Esophagus squamous epithelium (tissue), 5 donors: ENCODE measurements around the gene FGGY. TPM values are rescaled to one million over a fixed set of nuclear protein-coding genes. Genes with fewer than 3 reads are reported as not detected.

Experiments used
- DNase-seq: peaks from one replicate; lab custom pipeline; 2025; lab: John Stamatoyannopoulos, UW
- H3K27ac ChIP-seq, 4 donors: fragments of 200-600 bp; sonication (generic); one replicate each; pipeline ENCODE4 v1.5.1; 2016 to 2019; ENCODE audit warnings: mild to moderate bottlenecking in 1 of 4
- H3K27me3 ChIP-seq, 4 donors: fragments of 200-600 bp; sonication (generic); 1 replicate in 3 of 4; 2 replicates in 1 of 4; pipeline versions ENCODE4 v1.5.1 to v1.6.0; 2017 to 2021; ENCODE audit warnings: antibody characterized with exemption in 1 of 4
- H3K36me3 ChIP-seq, 3 donors: fragments of 200-600 bp; sonication (generic); one replicate each; pipeline ENCODE4 v1.5.1; 2016 to 2019
- H3K4me1 ChIP-seq, 3 donors: fragments of 200-600 bp; sonication (generic); one replicate each; pipeline ENCODE4 v1.5.1; 2017 to 2019
- H3K4me3 ChIP-seq, 4 donors: fragments of 200-600 bp; sonication (generic); 1 replicate in 3 of 4; 2 replicates in 1 of 4; pipeline ENCODE4 v1.5.1; 2016 to 2019; ENCODE audit warnings: mild to moderate bottlenecking in 2 of 4, moderate library complexity in 1 of 4
- H3K9me3 ChIP-seq, 3 donors: fragments of 200-600 bp; sonication (generic); one replicate each; pipeline ENCODE4 v1.5.1; 2016 to 2019
- POLR2A ChIP-seq, 4 donors: fragments of 450-650 bp; IDR thresholded peaks; one replicate each; pipeline ENCODE4 v1.6.1; 2017; ENCODE audit warnings: antibody characterized with exemption in 4 of 4, mild to moderate bottlenecking in 4 of 4, moderate library complexity in 3 of 4
- WGBS, 2 donors: methylation state at CpG; one replicate each; pipeline ENCODE4 v1.1.5; 2018; 5-methylcytosine and 5-hydroxymethylcytosine counted together
- intact Hi-C: fragments of 100-400 bp; cut with DNase I; formaldehyde crosslinking; loops from one replicate; pipeline ENCODE4 v1.15.0; 2022
- total RNA-seq, 4 donors: library from RNA; depleted of rRNA; stranded (reverse); fragments of >200 nt; gene quantifications; one replicate each; pipeline ENCODE4 v1.1.0, GENCODE V29; 2016
- TF ChIP-seq, protein P1 (sequence below), 6 experiments: fragments of 450-650 bp in 4 of 6; fragments of 200-600 bp in 2 of 6; sonication (generic) in 2 of 6; IDR thresholded peaks; one replicate each; pipeline ENCODE4 v1.5.1; 2016 to 2019; ENCODE audit warnings: antibody characterized with exemption in 6 of 6, mild to moderate bottlenecking in 4 of 6, moderate library complexity in 4 of 6
- donor health status: DM: yes; HTN: yes; CAD: no.

FGGY gene
- total RNA-seq, 4 donors from 2014 or later = 6.0 to 18.1 (median 9.3) TPM

- intact Hi-C loops = no loop called here
- H3K27ac ChIP-seq = no peak overlapping the region
- H3K36me3 ChIP-seq = no peaks in the 10 kb centered on the region
- no peak for DNase-seq
- H3K4me3 ChIP-seq = no peak overlapping the region
- H3K9me3 ChIP-seq = no peaks in the 10 kb centered on the region
- no peaks in the 10 kb centered on the region for H3K27me3 ChIP-seq
- 63 to 77% methylated on average over 3 of the region's 3 CpGs for WGBS, 2 donors
- TF ChIP-seq, protein P1, sequence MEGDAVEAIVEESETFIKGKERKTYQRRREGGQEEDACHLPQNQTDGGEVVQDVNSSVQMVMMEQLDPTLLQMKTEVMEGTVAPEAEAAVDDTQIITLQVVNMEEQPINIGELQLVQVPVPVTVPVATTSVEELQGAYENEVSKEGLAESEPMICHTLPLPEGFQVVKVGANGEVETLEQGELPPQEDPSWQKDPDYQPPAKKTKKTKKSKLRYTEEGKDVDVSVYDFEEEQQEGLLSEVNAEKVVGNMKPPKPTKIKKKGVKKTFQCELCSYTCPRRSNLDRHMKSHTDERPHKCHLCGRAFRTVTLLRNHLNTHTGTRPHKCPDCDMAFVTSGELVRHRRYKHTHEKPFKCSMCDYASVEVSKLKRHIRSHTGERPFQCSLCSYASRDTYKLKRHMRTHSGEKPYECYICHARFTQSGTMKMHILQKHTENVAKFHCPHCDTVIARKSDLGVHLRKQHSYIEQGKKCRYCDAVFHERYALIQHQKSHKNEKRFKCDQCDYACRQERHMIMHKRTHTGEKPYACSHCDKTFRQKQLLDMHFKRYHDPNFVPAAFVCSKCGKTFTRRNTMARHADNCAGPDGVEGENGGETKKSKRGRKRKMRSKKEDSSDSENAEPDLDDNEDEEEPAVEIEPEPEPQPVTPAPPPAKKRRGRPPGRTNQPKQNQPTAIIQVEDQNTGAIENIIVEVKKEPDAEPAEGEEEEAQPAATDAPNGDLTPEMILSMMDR (IDR thresholded peaks at IDR 0.05) = no peak
- no peak for TF ChIP-seq POLR2A (IDR thresholded peaks at IDR 0.05)
- peaks cover 2 to 21% (median 14%) of the 10 kb centered on the region in 3 donors for H3K4me1 ChIP-seq
Measured at GRCh38 chr1:59481881-59482505, 185.1 kb downstream of the FGGY start.

DNA sequence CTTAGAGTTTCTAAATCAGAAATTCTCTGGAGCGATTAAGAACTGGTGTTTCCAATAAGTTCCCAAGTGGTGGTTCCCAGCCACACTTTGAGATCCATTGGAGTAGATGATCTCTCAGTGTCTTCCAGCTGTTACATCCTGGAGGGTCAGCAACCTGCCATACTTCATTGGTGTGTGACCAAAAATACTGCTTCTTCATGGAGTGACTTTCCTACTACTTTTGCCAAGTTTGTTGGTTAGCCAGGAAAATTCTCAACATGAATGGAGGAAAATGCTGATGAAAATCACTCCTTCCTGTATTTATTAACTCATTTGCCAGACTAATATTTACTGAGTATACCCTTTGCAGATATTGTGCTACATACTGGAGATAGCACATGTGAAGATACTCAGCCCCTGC lies 186.1 kb downstream of the FGGY start:
- intact Hi-C loops = no loop called here
- Histone ChIP-seq H3K9me3 (no peaks in the 10 kb centered on the region), H3K27ac (no peak overlapping the region), H3K36me3 (no peaks in the 10 kb centered on the region), H3K27me3 (no peaks in the 10 kb centered on the region), H3K4me3 (no peak overlapping the region), H3K4me1 (peaks cover 10 to 31% (median 17%) of the 10 kb centered on the region in 3 donors)
- TF ChIP-seq POLR2A (IDR thresholded peaks at IDR 0.05) = no peak
- TF ChIP-seq, protein P1 (IDR thresholded peaks at IDR 0.05) = no peak
- 91 to 100% methylated on average over 1 of the region's 1 CpG for WGBS, 2 donors
- DNase-seq = no peak

DNA sequence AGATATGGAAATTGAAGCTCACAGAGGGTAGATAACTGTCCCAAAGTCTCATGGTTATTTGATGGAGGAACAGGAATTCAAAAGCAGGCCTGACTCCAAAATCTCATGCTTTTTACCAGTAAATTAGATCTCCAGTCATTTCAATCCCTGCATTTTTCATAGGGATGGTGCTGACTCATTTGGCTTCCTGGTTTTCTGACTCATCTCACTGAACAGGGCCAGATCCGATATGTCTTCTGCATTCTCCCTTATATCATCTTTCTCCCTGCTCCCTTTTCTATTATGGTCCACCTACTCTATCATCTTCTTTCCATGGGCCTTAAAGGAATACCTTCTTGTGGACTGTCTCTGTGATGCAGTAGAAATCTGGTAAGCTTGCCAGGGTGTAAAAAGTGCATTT lies 187.2 kb downstream of the FGGY start:
- Histone ChIP-seq H3K4me3 (no peak overlapping the region), H3K9me3 (no peaks in the 10 kb centered on the region), H3K4me1 (peaks cover 11 to 31% (median 17%) of the 10 kb centered on the region in 3 donors), H3K27me3 (no peaks in the 10 kb centered on the region), H3K36me3 (no peaks in the 10 kb centered on the region), H3K27ac (no peak overlapping the region)
- no peak for DNase-seq
- WGBS, 2 donors = 0 to 5% methylated on average over 1 of the region's 1 CpG
- intact Hi-C loops = no loop called here
- TF ChIP-seq, protein P1 (IDR thresholded peaks at IDR 0.05) = no peak
- TF ChIP-seq POLR2A (IDR thresholded peaks at IDR 0.05) = no peak

DNA sequence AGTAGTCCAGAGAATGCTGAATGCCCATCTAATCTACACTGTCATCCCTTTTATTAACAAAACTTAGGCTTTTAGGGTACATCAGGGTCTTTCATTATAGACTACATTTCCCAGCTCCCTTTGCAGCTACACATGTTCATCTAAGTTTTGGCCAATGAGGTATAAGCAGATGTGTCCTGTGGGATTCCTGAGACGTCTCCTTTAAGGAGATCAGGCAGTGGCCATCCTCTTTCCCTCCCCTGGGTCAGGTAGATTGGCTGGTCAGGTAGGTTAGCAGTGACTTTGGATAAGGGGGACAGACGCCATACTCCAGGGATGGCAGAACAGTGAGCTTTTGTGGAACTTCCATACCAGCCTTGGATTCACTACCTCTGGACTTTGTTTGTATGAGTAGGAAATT lies 188.3 kb downstream of the FGGY start:
- no peak overlapping the region for H3K27ac ChIP-seq
- no peaks in the 10 kb centered on the region for H3K27me3 ChIP-seq
- no peak for DNase-seq
- no peaks in the 10 kb centered on the region for H3K9me3 ChIP-seq
- intact Hi-C loops = no loop called here
- 85 to 90% methylated on average over 2 of the region's 2 CpGs for WGBS, 2 donors
- H3K4me1 ChIP-seq = peaks cover 11 to 31% (median 17%) of the 10 kb centered on the region in 3 donors
- no peaks in the 10 kb centered on the region for H3K36me3 ChIP-seq
- no peak for TF ChIP-seq POLR2A (IDR thresholded peaks at IDR 0.05)
- H3K4me3 ChIP-seq = no peak overlapping the region

DNA sequence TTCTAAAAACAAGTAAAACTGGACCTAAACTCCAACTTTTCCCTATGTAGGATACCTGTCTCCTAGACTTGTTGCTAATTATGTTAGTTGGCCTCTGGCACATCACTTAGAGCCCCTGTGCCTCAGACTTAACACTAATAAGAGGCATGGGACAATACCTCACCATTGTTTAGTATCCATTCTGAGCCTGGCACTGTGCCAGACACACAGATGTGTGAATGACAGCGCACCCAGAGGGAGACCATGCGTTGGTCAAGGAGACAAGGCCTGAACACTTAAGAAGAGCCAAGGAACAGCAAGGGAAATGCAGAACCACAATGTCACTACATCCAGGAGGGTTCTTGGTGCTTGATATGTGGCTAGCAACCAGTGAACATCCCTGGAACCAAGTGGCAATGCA lies 189.1 kb downstream of the FGGY start:
- intact Hi-C loops = no loop called here
- Histone ChIP-seq H3K27me3 (no peaks in the 10 kb centered on the region), H3K4me3 (no peak overlapping the region), H3K36me3 (no peaks in the 10 kb centered on the region), H3K4me1 (peaks cover 11 to 31% (median 17%) of the 10 kb centered on the region in 3 donors), H3K27ac (no peak overlapping the region), H3K9me3 (no peaks in the 10 kb centered on the region)
- DNase-seq = no peak
- WGBS, 2 donors = 79% methylated on average over 2 of the region's 2 CpGs; no CpG with 5 or more reads in 1 of the 2 donors
- TF ChIP-seq POLR2A (IDR thresholded peaks at IDR 0.05) = no peak
- TF ChIP-seq, protein P1 (IDR thresholded peaks at IDR 0.05) = no peak
